Stimulated activated CD8-positive, alpha-beta memory T cell treated with anti-CD3 and anti-CD28 coated beads, Interleukin-7, amount 100 ng/mL, for 1 hour (primary cell): Measurements from ENCODE around the gene KLHL42.
A peak's percentile ranks its signal among the peaks of the same experiment; 100 is the strongest.
"Not testable (repeated sequence)": the region's sequence is repeated elsewhere in the genome, so short reads cannot be mapped to it uniquely, and the experiment has no call there.

ENCODE experiments used
- DNase-seq, 2 donors: peaks; one replicate each; pipeline ENCODE4 v3.0.0-alpha.2; 2020; ENCODE audit warnings: low read depth in 2 of 2

Gene KLHL42

DNA sequence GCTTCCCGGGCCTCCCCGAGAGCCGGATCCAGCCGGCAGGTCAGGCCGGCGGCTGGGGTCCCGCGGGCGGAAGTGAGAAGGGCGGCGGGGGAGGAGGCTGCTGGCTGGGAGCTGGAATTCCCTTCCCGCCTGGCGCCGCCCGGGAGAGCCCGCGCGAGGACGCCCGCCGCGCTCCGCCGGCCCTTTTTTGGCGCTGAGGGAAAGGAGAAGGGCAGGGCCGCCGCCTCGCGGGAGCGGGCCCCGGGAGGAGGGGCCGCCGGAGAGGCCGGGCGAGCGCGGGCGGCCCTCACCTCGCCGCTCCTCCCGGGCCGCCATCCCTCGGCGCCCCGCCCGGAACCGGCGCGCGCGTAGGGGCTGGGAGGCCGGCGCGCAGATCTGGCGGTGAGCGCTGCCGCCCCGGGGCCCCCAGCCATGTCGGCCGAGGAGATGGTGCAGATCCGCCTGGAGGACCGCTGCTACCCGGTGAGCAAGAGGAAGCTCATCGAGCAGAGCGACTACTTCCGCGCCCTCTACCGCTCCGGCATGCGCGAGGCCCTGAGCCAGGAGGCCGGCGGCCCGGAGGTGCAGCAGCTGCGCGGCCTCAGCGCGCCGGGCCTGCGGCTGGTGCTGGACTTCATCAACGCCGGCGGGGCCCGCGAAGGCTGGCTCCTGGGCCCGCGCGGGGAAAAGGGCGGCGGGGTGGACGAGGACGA, at the start of gene KLHL42, which contains the start of gene MANSC4:
TSS of gene KLHL42 (plus strand) at position 314 of the 692 bp plus-strand sequence. CDS start at position 412, 98 bp downstream.
TSS of gene MANSC4 (minus strand) at position 317 of the 692 bp plus-strand sequence. CDS start 8,960 bp downstream, outside the sequence.
- peak; percentile 25 to 32 for DNase-seq

DNA sequence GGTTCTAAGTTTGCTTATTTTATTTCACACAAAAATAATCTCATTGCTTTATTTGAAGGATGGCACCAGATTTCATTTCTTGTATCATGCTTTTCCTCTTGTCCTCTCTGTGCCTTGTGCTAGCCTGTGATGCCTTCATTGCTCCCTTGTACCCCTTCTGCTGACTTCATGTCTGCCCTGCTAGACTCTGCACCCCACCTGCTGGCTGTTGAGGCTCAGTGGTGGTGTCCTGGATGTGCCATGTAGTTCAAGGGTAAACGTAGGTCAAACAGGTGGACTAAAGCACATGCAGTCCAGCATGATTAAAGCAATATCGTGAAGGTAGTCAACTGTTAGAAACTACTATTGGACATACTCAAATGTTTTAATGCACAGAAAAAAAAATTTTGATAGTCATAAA, 47.8 kb upstream of the KLHL42 start:
- DNase-seq, result no peak

GRCh38 chr12:27733052-27733656, 46.9 kb upstream of the KLHL42 start:
- DNase-seq, result no peak

DNA sequence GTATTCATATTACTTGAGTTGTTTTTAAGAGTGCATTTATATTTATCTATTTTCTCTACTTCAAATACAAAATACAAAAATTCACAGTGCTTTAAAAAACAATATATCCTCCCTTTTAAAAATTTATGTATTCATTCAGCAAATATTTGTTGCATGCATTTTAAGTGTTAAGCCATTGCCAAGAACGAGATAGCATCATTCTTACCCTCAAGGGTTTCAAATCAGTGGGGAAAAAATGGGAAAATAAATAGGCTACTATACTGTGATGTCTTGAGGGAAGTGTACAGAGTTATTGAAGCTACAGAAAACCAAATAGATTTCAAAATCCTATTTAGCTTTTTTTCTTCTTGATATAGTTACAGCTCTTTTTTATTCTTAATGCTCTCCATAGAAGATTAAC, 46.2 kb upstream of the KLHL42 start:
- no peak for DNase-seq

GRCh38 chr12:27734321-27734720, 45.7 kb upstream of the KLHL42 start:
- DNase-seq, result not testable (repeated sequence)

- no peak for DNase-seq
Measured at GRCh38 chr12:27743601-27744000, 36.4 kb upstream of the KLHL42 start.

GRCh38 chr12:27745734-27746133, 34.3 kb upstream of the KLHL42 start:
- DNase-seq, result not testable (repeated sequence)

DNA sequence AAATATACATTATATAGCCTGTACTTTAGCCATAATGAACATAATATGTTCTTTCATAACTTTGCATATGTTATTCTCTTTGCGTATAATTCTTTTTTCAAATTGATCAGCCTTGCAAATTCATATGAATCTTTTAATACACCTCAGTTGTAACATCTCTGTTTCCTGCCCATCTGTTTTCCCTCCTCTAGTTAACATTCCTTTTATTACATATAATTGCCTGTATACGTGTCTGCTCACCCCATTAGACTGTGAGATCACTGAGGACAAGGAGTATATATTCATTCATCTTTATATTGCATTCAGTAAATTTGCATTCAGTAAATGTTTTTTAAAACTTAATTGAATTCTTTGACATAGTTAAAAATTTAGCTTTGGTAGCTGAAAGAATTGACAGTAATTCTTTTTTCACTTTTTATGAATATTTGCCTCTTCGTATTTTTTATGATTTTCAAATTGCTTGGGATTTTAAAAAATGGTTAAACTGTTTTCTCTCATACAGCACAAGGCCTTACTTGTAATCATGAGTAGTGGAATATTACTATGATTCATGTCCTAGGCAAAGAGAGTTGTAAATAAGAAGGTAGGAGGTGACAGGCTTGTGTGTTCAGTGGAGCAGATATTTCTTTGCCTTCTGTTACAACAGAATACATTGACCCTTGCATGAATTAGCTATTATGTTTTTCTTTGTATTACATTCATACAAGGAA, 32.8 kb upstream of the KLHL42 start:
- no peak for DNase-seq

GRCh38 chr12:27751386-27752047, 28.5 kb upstream of the KLHL42 start:
- DNase-seq, result no peak

- DNase-seq, result no peak
Measured at GRCh38 chr12:27754795-27755194, 25.2 kb upstream of the KLHL42 start.

DNA sequence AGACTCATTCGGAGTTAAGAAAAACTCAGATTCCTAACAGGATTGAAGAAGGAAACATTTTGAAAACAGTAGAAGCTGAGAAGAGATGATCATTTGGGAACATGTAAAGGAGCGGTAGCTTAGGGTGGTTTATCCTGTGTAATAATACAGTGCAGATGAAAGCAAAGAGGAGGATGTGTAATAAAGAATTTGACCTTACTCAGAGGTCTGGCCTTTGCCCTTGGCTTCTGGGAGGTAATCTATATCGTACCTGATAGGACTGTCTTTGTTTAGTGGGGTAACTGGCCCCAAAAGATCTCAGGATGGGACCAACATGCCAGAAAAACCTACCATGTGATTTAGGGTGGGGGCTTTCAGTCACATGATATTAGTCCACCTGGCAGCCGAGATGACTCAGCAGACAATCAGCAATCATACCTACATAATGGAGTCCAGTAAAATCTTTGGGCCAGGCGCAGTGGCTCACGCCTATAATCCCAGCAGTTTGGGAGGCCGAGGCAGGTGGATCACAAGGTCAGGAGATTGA, 23.3 kb upstream of the KLHL42 start:
- DNase-seq, result no peak

GRCh38 chr12:27762757-27763156, 17.3 kb upstream of the KLHL42 start:
- no peak for DNase-seq

GRCh38 chr12:27766587-27766986, 13.4 kb upstream of the KLHL42 start:
- no peak for DNase-seq

GRCh38 chr12:27769142-27769673, 10.8 kb upstream of the KLHL42 start:
- no peak for DNase-seq

DNA sequence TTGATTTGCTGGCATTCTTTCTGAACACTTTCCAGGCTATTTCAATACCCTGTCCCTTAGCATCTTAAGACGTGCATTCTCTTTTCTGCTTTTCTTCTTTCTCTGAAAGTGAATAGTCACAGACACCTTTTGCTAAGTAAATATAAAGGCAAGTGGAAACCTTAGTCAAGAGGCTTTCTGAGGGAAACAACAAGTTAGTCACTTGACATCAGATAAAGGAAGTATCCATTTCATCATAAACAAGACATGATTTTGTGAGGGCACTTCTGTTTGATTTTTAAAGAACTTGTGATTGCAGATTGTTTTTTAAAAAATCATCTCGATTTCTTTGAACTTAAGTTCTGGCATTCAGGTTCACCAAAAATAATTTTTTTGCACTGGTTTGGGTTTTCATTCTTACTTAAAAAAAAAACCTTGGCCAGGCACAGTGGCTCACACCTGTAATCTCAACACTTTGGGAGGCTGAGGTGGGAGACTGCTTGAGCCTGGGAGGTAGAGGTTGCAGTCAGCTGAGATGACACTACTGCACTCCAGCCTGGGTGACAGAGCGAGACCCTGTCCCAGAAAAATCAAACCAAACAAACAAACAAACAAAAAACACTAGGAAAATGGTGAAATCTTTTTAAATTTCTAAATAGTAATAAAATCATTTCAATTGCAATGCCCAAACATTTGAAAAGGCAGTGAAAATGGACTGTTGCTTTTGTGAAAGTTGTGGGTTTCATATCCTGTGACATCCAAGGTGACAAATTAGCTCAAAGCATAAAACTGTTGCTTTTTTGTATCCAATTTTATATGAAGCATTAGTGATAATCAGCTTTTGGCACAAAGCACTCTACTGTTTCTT, 8.3 kb upstream of the KLHL42 start:
- DNase-seq, result no peak

DNA sequence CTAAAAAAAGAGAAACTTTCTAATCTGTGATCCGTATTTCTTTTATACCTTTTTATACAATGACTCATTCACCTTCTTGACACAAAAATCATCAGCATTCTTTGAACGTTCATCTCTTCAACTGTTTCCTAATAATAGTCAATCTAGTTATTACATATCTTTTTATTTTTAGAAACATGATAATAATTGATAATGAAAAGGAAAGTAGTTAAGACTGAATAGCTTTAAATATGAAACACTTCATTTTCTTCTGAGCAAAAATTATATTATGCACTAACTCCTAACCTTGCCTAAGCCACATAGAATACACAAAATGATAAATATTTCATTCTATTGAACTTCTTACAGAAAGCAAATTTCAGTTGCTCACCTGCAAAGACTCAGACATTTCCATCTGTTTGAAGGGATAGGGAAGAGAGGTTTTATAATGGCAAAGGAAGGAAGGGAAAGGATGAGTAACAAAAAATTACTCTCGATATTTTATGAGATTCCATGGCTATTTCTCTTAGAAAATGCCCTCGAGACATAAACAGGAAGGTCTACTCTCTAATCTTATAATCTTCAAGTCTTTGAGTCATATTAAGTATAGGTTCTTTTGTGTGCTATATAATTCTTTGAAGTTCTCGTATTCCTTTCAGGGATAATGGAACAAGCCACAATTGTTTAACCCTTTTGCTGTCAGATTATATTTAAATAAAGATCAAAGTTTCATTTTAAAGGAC, 7.5 kb upstream of the KLHL42 start:
- no peak for DNase-seq

- no peak for DNase-seq
Measured at GRCh38 chr12:27777141-27777540, 2.9 kb upstream of the KLHL42 start.

- no peak for DNase-seq
Measured at GRCh38 chr12:27778206-27778605, 1.8 kb upstream of the KLHL42 start.

DNA sequence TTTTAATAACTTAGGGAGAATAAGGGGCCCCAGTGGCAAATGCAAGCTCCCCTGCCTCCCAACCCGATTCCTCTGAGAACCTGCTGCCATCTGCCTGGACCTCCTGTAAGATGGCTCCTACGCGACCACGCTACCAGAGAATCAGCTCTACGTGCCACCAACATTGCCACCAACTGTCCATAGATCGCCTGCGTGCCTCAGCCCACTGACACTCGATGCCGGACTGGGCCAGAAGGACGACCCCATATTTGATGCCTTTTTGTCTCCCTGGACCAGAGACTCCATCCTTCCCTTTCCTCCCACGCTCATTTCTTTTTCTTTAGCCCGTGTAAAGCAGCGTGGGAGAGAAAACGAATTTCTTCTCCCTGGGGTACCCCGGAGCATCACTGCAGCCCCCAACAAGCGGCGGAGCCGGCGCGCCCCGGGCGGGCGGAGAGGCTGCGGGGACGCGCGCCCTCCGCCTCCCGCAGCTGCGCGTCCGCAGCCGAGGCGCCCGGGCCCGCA, 565 bp upstream of the KLHL42 start:
- DNase-seq, result no peak
